ENCODE data around the gene POLR2E.

- TF ChIP-seq CTCF (conservative IDR thresholded peaks at IDR 0.05; ENCODE audit: low read depth in 2 of 2) (no peak), REST (IDR thresholded peaks at IDR 0.05; ENCODE audit: unreplicated experiment) (no peak), ETS1 (IDR thresholded peaks at IDR 0.05) (no peak), JUNB (IDR thresholded peaks at IDR 0.05; ENCODE audit: unreplicated experiment) (no peak)
Measured at GRCh38 chr19:1121395-1121794, 26.2 kb upstream of the POLR2E start.
